Body of pancreas (tissue), 4 donors: ENCODE measurements around the gene FKBP1A.

Experiments used
- POLR2A ChIP-seq, 3 donors: fragments of 450-650 bp; IDR thresholded peaks; one replicate each; pipeline ENCODE4 v1.6.1; 2016; ENCODE audit warnings: antibody characterized with exemption in 3 of 3, mild to moderate bottlenecking in 2 of 3
- TF ChIP-seq, protein P1 (sequence below), 7 experiments: fragments of 450-650 bp in 4 of 7; fragments of 200-600 bp in 3 of 7; sonication (generic) in 3 of 7; IDR thresholded peaks; one replicate each; pipeline ENCODE4 v1.5.1; 2016 to 2019; ENCODE audit warnings: antibody characterized with exemption in 7 of 7

DNA sequence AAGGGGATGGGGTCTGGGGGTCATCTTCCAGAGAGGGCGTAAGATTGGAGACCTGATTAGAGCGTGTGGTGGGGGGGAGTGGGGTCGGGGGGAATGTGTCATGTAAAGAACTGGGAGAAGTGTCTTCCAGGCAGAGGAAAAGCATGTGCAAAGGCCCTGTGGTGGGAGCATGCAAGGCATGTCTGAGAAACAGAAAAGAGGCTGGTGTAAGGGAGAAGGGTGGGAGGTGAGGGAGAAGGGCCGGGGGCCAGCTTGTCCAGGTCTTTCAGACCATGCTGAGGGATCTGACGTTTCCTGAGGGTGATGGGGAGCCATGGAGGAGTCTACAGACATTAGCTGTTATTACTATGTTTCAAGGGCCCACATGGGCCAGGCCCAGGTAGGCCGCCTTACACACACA is 30.4 kb upstream of the FKBP1A start:
- TF ChIP-seq, protein P1, sequence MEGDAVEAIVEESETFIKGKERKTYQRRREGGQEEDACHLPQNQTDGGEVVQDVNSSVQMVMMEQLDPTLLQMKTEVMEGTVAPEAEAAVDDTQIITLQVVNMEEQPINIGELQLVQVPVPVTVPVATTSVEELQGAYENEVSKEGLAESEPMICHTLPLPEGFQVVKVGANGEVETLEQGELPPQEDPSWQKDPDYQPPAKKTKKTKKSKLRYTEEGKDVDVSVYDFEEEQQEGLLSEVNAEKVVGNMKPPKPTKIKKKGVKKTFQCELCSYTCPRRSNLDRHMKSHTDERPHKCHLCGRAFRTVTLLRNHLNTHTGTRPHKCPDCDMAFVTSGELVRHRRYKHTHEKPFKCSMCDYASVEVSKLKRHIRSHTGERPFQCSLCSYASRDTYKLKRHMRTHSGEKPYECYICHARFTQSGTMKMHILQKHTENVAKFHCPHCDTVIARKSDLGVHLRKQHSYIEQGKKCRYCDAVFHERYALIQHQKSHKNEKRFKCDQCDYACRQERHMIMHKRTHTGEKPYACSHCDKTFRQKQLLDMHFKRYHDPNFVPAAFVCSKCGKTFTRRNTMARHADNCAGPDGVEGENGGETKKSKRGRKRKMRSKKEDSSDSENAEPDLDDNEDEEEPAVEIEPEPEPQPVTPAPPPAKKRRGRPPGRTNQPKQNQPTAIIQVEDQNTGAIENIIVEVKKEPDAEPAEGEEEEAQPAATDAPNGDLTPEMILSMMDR (IDR thresholded peaks at IDR 0.05), result no peak
- TF ChIP-seq POLR2A (IDR thresholded peaks at IDR 0.05), result no peak
